GM21390 (cell line): ENCODE data around the gene PTPRM.
"Not testable (repeated sequence)": the region's sequence is repeated elsewhere in the genome, so short reads cannot be mapped to it uniquely, and the experiment has no call there.

Source experiments
- ATAC-seq: cut with Tn5 transposase; IDR thresholded peaks from one replicate; pipeline ENCODE4 v1.9.1; 2021; ENCODE audit not compliant: unreplicated experiment

PTPRM gene

GRCh38 chr18:7721532-7721931 is 154.4 kb downstream of the PTPRM start:
- no peak for ATAC-seq

DNA sequence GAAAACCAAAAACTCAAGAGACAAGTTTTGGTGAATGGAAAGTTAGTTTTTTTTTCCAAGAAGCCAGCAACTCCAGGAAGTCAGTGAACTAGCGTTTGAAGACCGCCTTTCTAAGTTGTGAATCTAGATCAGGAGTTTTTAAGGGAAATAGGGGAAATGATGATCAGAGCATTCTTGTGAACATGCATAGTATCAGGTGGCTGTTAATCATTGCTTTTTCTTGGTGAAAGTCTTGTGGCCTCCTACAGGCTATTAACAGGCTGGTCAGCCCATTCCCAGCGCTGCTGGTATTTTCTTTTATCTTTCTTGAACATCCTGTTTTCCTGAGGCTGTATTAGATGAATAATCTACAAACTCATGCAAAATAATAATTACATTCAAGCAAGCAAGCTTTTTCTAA is 155.8 kb downstream of the PTPRM start:
- ATAC-seq, result no peak

- ATAC-seq, result no peak
These were observed 156.4 kb downstream of the PTPRM start for GRCh38 chr18:7723558-7723957.

DNA sequence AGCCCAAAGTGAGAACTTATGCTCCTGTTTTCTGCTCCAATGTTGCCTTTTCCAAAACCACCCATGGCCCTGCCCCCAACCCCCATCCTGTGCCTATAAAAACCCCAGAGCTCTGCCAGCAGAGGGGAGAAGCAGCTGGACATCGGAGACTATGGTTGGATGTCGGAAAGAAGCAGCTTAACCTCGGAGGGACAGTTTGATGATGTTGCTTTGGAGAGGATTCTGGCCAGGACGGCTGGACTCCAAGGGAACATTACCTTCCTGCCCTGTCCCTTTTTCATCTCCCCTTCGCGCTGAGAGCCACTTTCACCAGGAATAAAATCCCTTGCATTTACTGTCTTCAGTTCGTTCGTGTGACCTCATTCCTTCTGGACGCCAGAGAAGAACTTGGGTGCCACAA is 158.4 kb downstream of the PTPRM start:
- no peak for ATAC-seq

DNA sequence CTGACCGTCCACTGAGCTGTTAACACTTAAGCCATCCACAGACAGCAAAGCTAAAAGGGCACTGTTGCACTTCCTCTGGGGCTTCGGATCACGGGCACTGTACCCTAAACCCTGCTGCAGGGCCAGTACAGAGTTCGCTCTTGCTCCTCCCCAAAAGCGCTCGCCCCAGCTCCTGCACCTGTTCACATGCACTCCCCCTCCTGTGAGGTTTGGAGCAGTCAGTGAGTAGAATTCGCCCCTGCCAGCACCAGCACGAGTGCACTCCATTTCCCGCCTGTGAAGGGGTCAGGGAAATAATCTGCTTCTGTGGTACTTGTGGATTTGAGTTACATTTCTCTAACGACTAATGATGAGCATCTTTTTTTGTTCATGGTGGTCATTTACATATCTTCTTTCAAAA is 158.8 kb downstream of the PTPRM start:
- ATAC-seq, result no peak

DNA sequence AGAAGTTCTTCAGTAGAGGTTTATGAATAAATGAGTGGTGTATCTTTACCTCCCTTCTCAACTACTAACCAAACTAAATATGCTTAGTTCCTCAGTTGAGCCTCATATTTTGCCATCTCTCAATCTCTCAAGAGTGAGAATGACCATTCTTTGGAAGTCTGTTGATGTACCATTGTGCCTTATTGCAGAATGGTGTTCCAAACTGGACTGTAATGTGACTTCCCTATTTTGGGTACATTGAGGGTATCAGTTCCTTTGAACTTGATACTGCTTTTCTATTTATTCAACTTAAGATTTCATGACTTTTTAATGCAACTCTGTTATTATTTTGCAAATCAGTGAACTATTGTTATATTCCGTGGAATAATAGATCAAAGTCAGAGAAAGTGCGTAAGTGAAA is 159.4 kb downstream of the PTPRM start:
- no peak for ATAC-seq

DNA sequence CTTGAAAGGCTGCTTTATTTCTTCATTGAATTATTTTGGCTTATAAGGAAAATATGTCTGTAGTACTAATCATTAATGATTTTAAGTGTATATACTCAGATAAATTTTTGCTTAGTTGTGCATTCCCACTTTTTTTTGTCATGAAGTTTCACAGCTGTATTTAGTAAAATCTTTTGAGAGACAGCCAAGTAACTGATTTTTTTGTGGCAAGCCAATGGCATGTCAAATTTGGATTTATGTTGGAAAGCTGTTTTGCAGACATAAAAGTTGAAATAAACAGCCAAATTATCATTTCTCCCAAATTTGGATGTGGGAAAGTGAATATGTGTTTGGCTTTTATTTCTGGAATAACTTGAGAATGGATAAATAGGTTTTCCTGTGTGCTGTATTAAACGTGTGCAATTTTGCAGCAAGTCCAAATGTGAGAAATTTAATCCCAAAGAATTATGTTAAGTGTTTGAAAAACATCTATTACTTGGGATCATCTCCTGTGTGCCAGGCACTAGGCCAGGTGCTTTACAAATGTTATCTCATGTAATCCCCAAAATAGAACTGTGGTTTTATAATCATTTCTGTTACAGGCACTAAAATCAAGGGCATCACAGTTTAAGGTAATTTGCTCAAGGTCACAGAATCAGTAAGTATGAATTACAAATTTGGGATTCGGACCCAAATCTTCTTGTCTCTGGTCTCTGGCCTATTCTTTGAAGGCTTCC is 160.4 kb downstream of the PTPRM start:
- no peak for ATAC-seq

DNA sequence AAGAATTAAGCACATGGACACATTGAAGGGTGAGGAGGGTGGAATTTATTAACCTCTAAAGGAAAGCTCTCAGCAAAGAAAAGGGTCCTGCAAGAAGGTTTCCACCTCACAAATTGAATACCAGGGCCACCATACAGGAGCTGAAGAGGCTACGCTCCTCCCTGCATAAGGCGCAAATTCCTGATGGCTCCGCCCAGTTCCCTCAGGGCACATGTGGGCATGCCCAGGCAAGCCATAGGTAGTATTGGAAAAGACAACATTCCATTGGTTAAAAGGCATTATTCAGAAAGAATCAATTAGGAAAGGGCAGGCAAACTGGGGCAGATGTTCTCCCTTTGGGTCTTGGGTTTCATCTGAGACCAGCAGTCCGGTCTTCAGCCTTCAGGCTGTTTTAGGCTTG is 161.2 kb downstream of the PTPRM start:
- no peak for ATAC-seq

- no peak for ATAC-seq
These were observed 162.8 kb downstream of the PTPRM start for GRCh38 chr18:7729868-7730267.

GRCh38 chr18:7730682-7731081 is 163.6 kb downstream of the PTPRM start:
- ATAC-seq, result no peak

DNA sequence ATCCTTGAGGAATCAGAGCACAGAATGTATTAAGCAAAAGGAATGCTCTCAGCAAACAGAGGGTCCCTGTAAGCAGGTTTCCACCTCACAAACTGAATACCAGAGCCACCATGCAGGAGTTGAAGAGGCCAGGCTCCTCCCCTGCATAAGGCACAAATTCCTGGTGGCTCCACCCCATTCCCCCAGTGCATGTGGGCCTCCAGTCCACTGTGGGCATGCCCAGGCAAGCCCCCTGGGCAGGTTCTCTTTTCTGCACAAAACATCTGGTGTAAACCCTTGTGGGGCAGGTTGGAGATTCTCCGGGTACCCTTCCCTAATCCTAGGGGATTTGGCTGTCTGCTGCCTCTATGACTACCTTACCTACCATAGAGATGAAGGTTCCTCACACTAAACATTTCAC is 166.5 kb downstream of the PTPRM start:
- ATAC-seq, result no peak

GRCh38 chr18:7735196-7735595 is 168.1 kb downstream of the PTPRM start:
- no peak for ATAC-seq

GRCh38 chr18:7735626-7736175 is 168.6 kb downstream of the PTPRM start:
- no peak for ATAC-seq

GRCh38 chr18:7736526-7736925 is 169.4 kb downstream of the PTPRM start:
- ATAC-seq, result not testable (repeated sequence)

DNA sequence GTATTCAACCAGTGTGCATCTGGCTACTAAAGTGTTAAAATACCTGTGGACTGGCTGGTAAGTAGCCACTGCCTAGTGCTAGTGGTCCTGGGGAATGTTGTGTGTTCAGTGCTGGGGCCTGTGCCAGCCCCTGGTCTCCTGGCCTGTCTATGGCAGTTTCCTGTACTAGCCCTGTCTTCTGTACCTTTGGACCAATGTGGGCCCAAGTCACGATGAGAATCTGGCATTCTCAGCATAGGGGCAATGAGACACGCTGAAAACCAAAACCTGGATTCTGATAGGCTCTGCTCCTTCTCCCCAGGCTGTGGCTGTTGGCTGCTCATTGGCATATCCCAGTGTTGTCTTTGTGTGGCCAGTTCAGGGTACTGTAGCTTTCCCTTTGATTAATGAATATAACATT is 170.4 kb downstream of the PTPRM start:
- no peak for ATAC-seq

- no peak for ATAC-seq
These were observed 173.7 kb downstream of the PTPRM start for GRCh38 chr18:7740821-7741220.

- ATAC-seq, result no peak
These were observed 174.5 kb downstream of the PTPRM start for GRCh38 chr18:7741640-7742039.

- ATAC-seq, result no peak
These were observed 175.1 kb downstream of the PTPRM start for GRCh38 chr18:7742224-7742623.

GRCh38 chr18:7743256-7743655 is 176.1 kb downstream of the PTPRM start:
- ATAC-seq, result no peak

GRCh38 chr18:7746106-7746505 is 179.0 kb downstream of the PTPRM start:
- ATAC-seq, result no peak

GRCh38 chr18:7748251-7749007 is 181.3 kb downstream of the PTPRM start:
- ATAC-seq, result no peak

DNA sequence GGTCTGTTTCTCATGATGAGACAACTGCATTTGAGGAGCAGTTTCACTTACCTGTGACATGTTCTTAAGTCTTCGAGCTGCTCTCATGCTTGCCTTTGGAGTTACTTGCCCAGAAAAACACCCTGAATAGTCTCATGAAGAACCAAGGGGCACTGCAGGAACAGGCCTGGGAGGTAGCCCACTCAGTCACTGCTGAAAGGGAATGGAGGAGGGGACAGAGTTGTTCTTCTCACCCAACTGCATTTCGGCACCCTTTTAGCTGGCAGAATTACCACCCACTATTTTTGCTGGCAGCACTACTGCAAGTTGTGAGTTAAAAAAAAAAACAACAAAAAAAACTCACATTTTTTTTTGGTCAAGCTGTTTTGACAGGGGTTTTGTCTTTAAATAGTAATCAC is 181.9 kb downstream of the PTPRM start:
- no peak for ATAC-seq
